Vagina (tissue), 2 donors: Measurements from ENCODE around the gene SEL1L. TPM values are rescaled to one million over a fixed set of nuclear protein-coding genes. Genes with fewer than 3 reads are reported as not detected.

Experiments
- DNase-seq, 2 donors: peaks; one replicate each; pipeline ENCODE4 v3.0.0-alpha.2; 2017; ENCODE audit errors: extremely low spot score in 2 of 2
- H3K27ac ChIP-seq: fragments of 200-600 bp; sonication (generic); one replicate; pipeline ENCODE4 v1.5.1; 2019
- H3K27me3 ChIP-seq: fragments of 200-600 bp; sonication (generic); one replicate; pipeline ENCODE4 v1.5.1; 2019
- H3K36me3 ChIP-seq, 2 donors: fragments of 200-600 bp; sonication (generic); one replicate each; pipeline ENCODE4 v1.5.1; 2017 to 2019
- H3K4me1 ChIP-seq: fragments of 200-600 bp; sonication (generic); one replicate; pipeline ENCODE4 v1.5.1; 2019
- H3K4me3 ChIP-seq, 2 donors: fragments of 200-600 bp; sonication (generic); 1 replicate in 1 of 2; 2 replicates in 1 of 2; pipeline ENCODE4 v1.5.1; 2016 to 2019
- H3K9me3 ChIP-seq: fragments of 200-600 bp; sonication (generic); one replicate; pipeline ENCODE4 v1.5.1; 2019
- CTCF ChIP-seq, 3 experiments: fragments of 450-650 bp in 2 of 3; fragments of 200-600 bp in 1 of 3; sonication (generic) in 1 of 3; IDR thresholded peaks; one replicate each; pipeline ENCODE4 v1.5.1; 2017 to 2019; ENCODE audit warnings: antibody characterized with exemption in 3 of 3, mild to moderate bottlenecking in 2 of 3, moderate library complexity in 2 of 3
- POLR2A ChIP-seq, 2 donors: fragments of 450-650 bp; IDR thresholded peaks; one replicate each; pipeline ENCODE4 v1.6.1; 2017; ENCODE audit warnings: antibody characterized with exemption in 2 of 2, mild to moderate bottlenecking in 2 of 2, moderate library complexity in 2 of 2
- POLR2AphosphoS5 ChIP-seq, 2 donors: sonication (generic); formaldehyde crosslinking; IDR thresholded peaks; one replicate each; pipeline ENCODE4 v1.9.0; 2017; ENCODE audit warnings: antibody characterized with exemption in 2 of 2, mild to moderate bottlenecking in 2 of 2, low read depth in 1 of 2; ENCODE audit not compliant: insufficient read depth in 1 of 2
- intact Hi-C: fragments of 100-400 bp; cut with DNase I; formaldehyde crosslinking; loops from one replicate; pipeline ENCODE4 v1.15.1; 2023
- total RNA-seq: library from RNA; depleted of rRNA; stranded (reverse); fragments of >200 nt; gene quantifications from one replicate; pipeline ENCODE4 v1.2.3, GENCODE V29; 2016

SEL1L gene
- total RNA-seq, 1 donor from 2014 or later = 28.2 TPM

- intact Hi-C loops = no loop called here
- H3K4me1 ChIP-seq = peaks cover 22% of the 10 kb centered on the region
- H3K36me3 ChIP-seq = peaks cover 0 to 26% of the 10 kb centered on the region in 2 donors
Observed at GRCh38 chr14:81511111-81511904, 22.3 kb downstream of the SEL1L start.

GRCh38 chr14:81509838-81510452, 23.7 kb downstream of the SEL1L start:
- H3K9me3 ChIP-seq = no peaks in the 10 kb centered on the region
- H3K4me3 ChIP-seq = no peak overlapping the region
- H3K27me3 ChIP-seq = no peaks in the 10 kb centered on the region
- no peak for DNase-seq
- H3K4me1 ChIP-seq = peaks cover 22% of the 10 kb centered on the region
- H3K27ac ChIP-seq = no peak overlapping the region
- intact Hi-C loops = no loop called here
- peaks cover 0 to 39% of the 10 kb centered on the region in 2 donors for H3K36me3 ChIP-seq
- no peak for TF ChIP-seq CTCF (IDR thresholded peaks at IDR 0.05)

More at GRCh38 chr14:81511111-81511904, 22.3 kb downstream of the SEL1L start:
- Histone ChIP-seq H3K27me3 (no peaks in the 10 kb centered on the region), H3K9me3 (no peaks in the 10 kb centered on the region), H3K27ac (no peak overlapping the region), H3K4me3 (no peak overlapping the region)
- DNase-seq = no peak
- no peak for TF ChIP-seq POLR2A (IDR thresholded peaks at IDR 0.05)
- no peak for TF ChIP-seq POLR2AphosphoS5 (IDR thresholded peaks at IDR 0.05; ENCODE audit: insufficient read depth in 1 of 2, low read depth in 1 of 2)
- no peak for TF ChIP-seq CTCF (IDR thresholded peaks at IDR 0.05)

GRCh38 chr14:81509321-81509720, 24.3 kb downstream of the SEL1L start:
- Histone ChIP-seq H3K27ac (no peak overlapping the region), H3K36me3 (peaks cover 0 to 42% of the 10 kb centered on the region in 2 donors)

GRCh38 chr14:81506487-81506886, 27.2 kb downstream of the SEL1L start:
- Histone ChIP-seq H3K4me3 (no peak overlapping the region), H3K36me3 (peaks cover 0 to 54% of the 10 kb centered on the region in 2 donors), H3K27ac (no peak overlapping the region), H3K4me1 (peaks cover 21% of the 10 kb centered on the region), H3K9me3 (no peaks in the 10 kb centered on the region), H3K27me3 (no peaks in the 10 kb centered on the region)
- DNase-seq = no peak
- intact Hi-C loops = no loop called here
- no peak for TF ChIP-seq CTCF (IDR thresholded peaks at IDR 0.05)
- no peak for TF ChIP-seq POLR2A (IDR thresholded peaks at IDR 0.05)
- no peak for TF ChIP-seq POLR2AphosphoS5 (IDR thresholded peaks at IDR 0.05; ENCODE audit: insufficient read depth in 1 of 2, low read depth in 1 of 2)

More at GRCh38 chr14:81509321-81509720, 24.3 kb downstream of the SEL1L start:
- no peak for TF ChIP-seq POLR2AphosphoS5 (IDR thresholded peaks at IDR 0.05; ENCODE audit: insufficient read depth in 1 of 2, low read depth in 1 of 2)
- TF ChIP-seq POLR2A (IDR thresholded peaks at IDR 0.05) = no peak
- TF ChIP-seq CTCF (IDR thresholded peaks at IDR 0.05) = no peak
- no peak overlapping the region for H3K4me3 ChIP-seq
- no peaks in the 10 kb centered on the region for H3K27me3 ChIP-seq
- H3K9me3 ChIP-seq = no peaks in the 10 kb centered on the region
- intact Hi-C loops = no loop called here
- no peak for DNase-seq
- peaks cover 22% of the 10 kb centered on the region for H3K4me1 ChIP-seq

- Histone ChIP-seq H3K36me3 (peaks cover 0 to 63% of the 10 kb centered on the region in 2 donors), H3K9me3 (no peaks in the 10 kb centered on the region), H3K4me1 (peaks cover 4% of the 10 kb centered on the region), H3K27ac (no peak overlapping the region), H3K27me3 (no peaks in the 10 kb centered on the region), H3K4me3 (no peak overlapping the region)
- no peak for DNase-seq
- intact Hi-C loops = no loop called here
- no peak for TF ChIP-seq POLR2AphosphoS5 (IDR thresholded peaks at IDR 0.05; ENCODE audit: insufficient read depth in 1 of 2, low read depth in 1 of 2)
- TF ChIP-seq CTCF (IDR thresholded peaks at IDR 0.05) = no peak
- TF ChIP-seq POLR2A (IDR thresholded peaks at IDR 0.05) = no peak
Observed at GRCh38 chr14:81504864-81505263, 28.8 kb downstream of the SEL1L start.
